Astrocyte of the cerebellum (primary cell): ENCODE results near the gene HPS3.

Experiments used
- DNase-seq: peaks from one replicate; pipeline ENCODE4 v3.0.0-alpha.2; 2011; ENCODE audit warnings: low read depth
- H3K4me3 ChIP-seq: 2 replicates; pipeline ENCODE4 v1.5.1; 2011; ENCODE audit warnings: mild to moderate bottlenecking, low read depth, low read length, moderate library complexity
- CTCF ChIP-seq: IDR thresholded peaks from 2 replicates; pipeline ENCODE4 v1.5.1; 2012; ENCODE audit warnings: low read length, low read depth, moderate library complexity, mild to moderate bottlenecking; ENCODE audit errors: missing control alignments
- in situ Hi-C: cut with HindIII; loops from 2 replicates; pipeline ENCODE4 v1.10.0; 2017; ENCODE audit warnings: low sequenced_read_pairs

The HPS3 gene

GRCh38 chr3:149207475-149207874 lies 78.0 kb downstream of the HPS3 start:
- DNase-seq, result no peak
- in situ Hi-C loops, result no loop called here
- no peak for TF ChIP-seq CTCF
- no peak overlapping the region for H3K4me3 ChIP-seq

GRCh38 chr3:149209431-149209830 lies 80.0 kb downstream of the HPS3 start:
- TF ChIP-seq CTCF, result no peak
- no peak for DNase-seq
- in situ Hi-C loops, result no loop called here
- no peak overlapping the region for H3K4me3 ChIP-seq

- TF ChIP-seq CTCF, result no peak
- no peak overlapping the region for H3K4me3 ChIP-seq
- in situ Hi-C loops, result no loop called here
Measured at GRCh38 chr3:149212386-149212785, 82.9 kb downstream of the HPS3 start.

GRCh38 chr3:149214702-149215101 lies 85.3 kb downstream of the HPS3 start:
- no peak for DNase-seq
- no peak overlapping the region for H3K4me3 ChIP-seq
- no peak for TF ChIP-seq CTCF
- in situ Hi-C loops, result no loop called here

More at GRCh38 chr3:149212386-149212785, 82.9 kb downstream of the HPS3 start:
- no peak for DNase-seq

GRCh38 chr3:149215515-149215914 lies 86.1 kb downstream of the HPS3 start:
- no peak for TF ChIP-seq CTCF
- DNase-seq, result peak; percentile 36
- no peak overlapping the region for H3K4me3 ChIP-seq
- in situ Hi-C loops, result no loop called here

- TF ChIP-seq CTCF, result no peak
- in situ Hi-C loops, result no loop called here
- no peak overlapping the region for H3K4me3 ChIP-seq
- DNase-seq, result no peak
Measured at GRCh38 chr3:149216193-149216869, 86.9 kb downstream of the HPS3 start.
